ENCODE results near the gene COX5A. TPM values are rescaled to one million over a fixed set of nuclear protein-coding genes. Genes with fewer than 3 reads are reported as not detected.
A peak's percentile ranks its signal among the peaks of the same experiment; 100 is the strongest.

The COX5A gene
- total and polyA plus RNA-seq, 2 of the 13 experiments (the other 11 are each of a cell fraction or from before 2014, with no cell fraction given): 158 to 218 TPM

- H3K4me2 ChIP-seq (ENCODE audit: low read depth, low read length): peak overlapping the region; percentile 97
- no peaks in the 10 kb centered on the region for H3K9me3 ChIP-seq (ENCODE audit: low read length)
- intact Hi-C loops (cut with micrococcal nuclease; ENCODE audit: unreplicated experiment) (no loop called here), in situ Hi-C loops (cut with HindIII; ENCODE audit: extremely low pct_ligation_motif_present, low pct_unique_long_range_greater_than_20kb) (loop anchor here (10.0 kb wide), 2 partner anchors 184 to 324 kb away; no protein-coding TSS in a partner anchor)
- ATAC-seq: no peak
- CTCF ChIA-PET (ENCODE audit: low intra/inter-chr PET ratio, low total read pairs): no interaction called here
- peak overlapping the region; percentile 56 to 78 (median 63) for H3K4me3 ChIP-seq (replicated peaks in 1 of 3; ENCODE audit: insufficient read depth in 1 of 3, low read depth in 2 of 3, low read length in 3 of 3)
- no peaks in the 10 kb centered on the region for H3K36me3 ChIP-seq (replicated peaks in 1 of 2; ENCODE audit: control insufficient read depth in 1 of 2, insufficient read depth in 2 of 2, low read length in 2 of 2)
- peaks cover 5 to 70% of the 10 kb centered on the region in 2 experiments; a peak in 4 of 5 replicates for H3K27me3 ChIP-seq (ENCODE audit: control insufficient read depth in 1 of 2, insufficient read depth in 2 of 2, low read length in 2 of 2)
- H3K27ac ChIP-seq (ENCODE audit: extremely low read length, insufficient read depth, low read length): no peak overlapping the region
- 8% methylated on average over 29 of the region's 47 CpGs for WGBS (ENCODE audit: low lambda C conversion rate)
- 0 out of 2 replicates have a peak, but pooled peaks have one; percentile 29 for TF ChIP-seq ZNF501 (CRISPR knock-in tag; IDR thresholded peaks at IDR 0.05)
- TF ChIP-seq ZNF777 (CRISPR knock-in tag; IDR thresholded peaks at IDR 0.05): peak; percentile 26; the same call in 1 of the 2 replicates
- 0 out of 2 replicates have a peak, but pooled peaks have one; percentile 1 for TF ChIP-seq NCOR1 (IDR thresholded peaks at IDR 0.05; ENCODE audit: borderline replicate concordance, low read length)
- TF ChIP-seq FOSL2 (CRISPR knock-in tag; IDR thresholded peaks at IDR 0.05): no peak
- TF ChIP-seq ZMYM3 (CRISPR knock-in tag; IDR thresholded peaks at IDR 0.05): peak; percentile 83
- 0 out of 2 replicates have a peak, but pooled peaks have one; percentile 7 for TF ChIP-seq NR0B2 (CRISPR knock-in tag; IDR thresholded peaks at IDR 0.05)
- peak; percentile 52 for TF ChIP-seq ZNF687 (CRISPR knock-in tag; IDR thresholded peaks at IDR 0.05)
- TF ChIP-seq ZFX (CRISPR knock-in tag; IDR thresholded peaks at IDR 0.05; ENCODE audit: low read depth): 0 out of 2 replicates have a peak, but pooled peaks have one; percentile 6
- TF ChIP-seq GLMP (CRISPR knock-in tag; IDR thresholded peaks at IDR 0.05; ENCODE audit: borderline replicate concordance): no peak
- TF ChIP-seq ZNF383 (CRISPR knock-in tag; IDR thresholded peaks at IDR 0.05; ENCODE audit: borderline replicate concordance): no peak
- POLR2A ChIA-PET: interaction anchor here (1.2 kb wide), 1 partner anchor 9 kb away, joined by 3 read pairs; no protein-coding TSS in a partner anchor
- no peak for DNase-seq (ENCODE audit: low spot score)
- peaks cover 18% of the 10 kb centered on the region for H3K4me1 ChIP-seq (ENCODE audit: insufficient read depth, low read length)
- peak overlapping the region; percentile 58; the same call in 1 of the 2 replicates for H3K9ac ChIP-seq (ENCODE audit: insufficient read depth, low read depth, low read length)
- no peak for FAIRE-seq
- H3K79me2 ChIP-seq (ENCODE audit: insufficient read depth, low read length): no peaks in the 10 kb centered on the region
- H4K20me1 ChIP-seq (ENCODE audit: insufficient read depth, low read length): no peaks in the 10 kb centered on the region
- no TSS peak for BruUV-seq (replicated peaks)
- no peak overlapping the region for H2AFZ ChIP-seq (ENCODE audit: low read length)
Measured at GRCh38 chr15:74958908-74959585, 21.2 kb upstream of the COX5A start.

Measured in HepG2 (cell line).